GM20000 (cell line): ENCODE results near the gene SPZ1.
"Not testable (repeated sequence)": the region's sequence is repeated elsewhere in the genome, so short reads cannot be mapped to it uniquely, and the experiment has no call there.

Experiments
- DNase-seq: peaks from one replicate; pipeline ENCODE4 v3.0.0; 2012; ENCODE audit warnings: low spot score
- TF ChIP-seq, protein P1 (sequence below): IDR thresholded peaks from 2 replicates; pipeline ENCODE4 v1.5.1; 2012; ENCODE audit warnings: mild to moderate bottlenecking, control low read depth; ENCODE audit errors: extremely low read depth, missing control alignments

SPZ1 gene, protein sequence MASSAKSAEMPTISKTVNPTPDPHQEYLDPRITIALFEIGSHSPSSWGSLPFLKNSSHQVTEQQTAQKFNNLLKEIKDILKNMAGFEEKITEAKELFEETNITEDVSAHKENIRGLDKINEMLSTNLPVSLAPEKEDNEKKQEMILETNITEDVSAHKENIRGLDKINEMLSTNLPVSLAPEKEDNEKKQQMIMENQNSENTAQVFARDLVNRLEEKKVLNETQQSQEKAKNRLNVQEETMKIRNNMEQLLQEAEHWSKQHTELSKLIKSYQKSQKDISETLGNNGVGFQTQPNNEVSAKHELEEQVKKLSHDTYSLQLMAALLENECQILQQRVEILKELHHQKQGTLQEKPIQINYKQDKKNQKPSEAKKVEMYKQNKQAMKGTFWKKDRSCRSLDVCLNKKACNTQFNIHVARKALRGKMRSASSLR

DNA sequence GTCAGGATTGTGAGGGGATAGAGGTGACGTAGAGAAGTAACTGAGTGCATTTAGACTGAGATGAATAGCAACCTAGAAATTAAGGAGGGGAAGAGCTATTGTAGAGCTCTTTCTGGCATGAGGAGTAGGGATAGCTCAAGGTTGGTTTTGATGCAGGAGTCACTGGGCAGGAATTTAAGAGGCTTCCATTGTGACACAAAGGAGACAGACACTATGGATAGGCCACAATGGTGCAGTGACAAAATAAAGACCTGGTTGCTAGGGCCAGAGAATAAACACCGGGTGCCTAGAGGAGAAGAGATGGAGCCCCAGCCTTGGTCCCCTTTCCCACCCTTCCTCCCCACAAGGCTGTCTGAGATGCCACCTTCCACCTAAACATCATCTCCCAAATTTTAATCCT lies at the start of gene SPZ1:
TSS of gene SPZ1 (plus strand) at position 301 of the 400 bp plus-strand sequence. CDS start 214 bp downstream, outside the sequence.
- TF ChIP-seq, protein P1, sequence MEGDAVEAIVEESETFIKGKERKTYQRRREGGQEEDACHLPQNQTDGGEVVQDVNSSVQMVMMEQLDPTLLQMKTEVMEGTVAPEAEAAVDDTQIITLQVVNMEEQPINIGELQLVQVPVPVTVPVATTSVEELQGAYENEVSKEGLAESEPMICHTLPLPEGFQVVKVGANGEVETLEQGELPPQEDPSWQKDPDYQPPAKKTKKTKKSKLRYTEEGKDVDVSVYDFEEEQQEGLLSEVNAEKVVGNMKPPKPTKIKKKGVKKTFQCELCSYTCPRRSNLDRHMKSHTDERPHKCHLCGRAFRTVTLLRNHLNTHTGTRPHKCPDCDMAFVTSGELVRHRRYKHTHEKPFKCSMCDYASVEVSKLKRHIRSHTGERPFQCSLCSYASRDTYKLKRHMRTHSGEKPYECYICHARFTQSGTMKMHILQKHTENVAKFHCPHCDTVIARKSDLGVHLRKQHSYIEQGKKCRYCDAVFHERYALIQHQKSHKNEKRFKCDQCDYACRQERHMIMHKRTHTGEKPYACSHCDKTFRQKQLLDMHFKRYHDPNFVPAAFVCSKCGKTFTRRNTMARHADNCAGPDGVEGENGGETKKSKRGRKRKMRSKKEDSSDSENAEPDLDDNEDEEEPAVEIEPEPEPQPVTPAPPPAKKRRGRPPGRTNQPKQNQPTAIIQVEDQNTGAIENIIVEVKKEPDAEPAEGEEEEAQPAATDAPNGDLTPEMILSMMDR, result no peak
- DNase-seq, result no peak

DNA sequence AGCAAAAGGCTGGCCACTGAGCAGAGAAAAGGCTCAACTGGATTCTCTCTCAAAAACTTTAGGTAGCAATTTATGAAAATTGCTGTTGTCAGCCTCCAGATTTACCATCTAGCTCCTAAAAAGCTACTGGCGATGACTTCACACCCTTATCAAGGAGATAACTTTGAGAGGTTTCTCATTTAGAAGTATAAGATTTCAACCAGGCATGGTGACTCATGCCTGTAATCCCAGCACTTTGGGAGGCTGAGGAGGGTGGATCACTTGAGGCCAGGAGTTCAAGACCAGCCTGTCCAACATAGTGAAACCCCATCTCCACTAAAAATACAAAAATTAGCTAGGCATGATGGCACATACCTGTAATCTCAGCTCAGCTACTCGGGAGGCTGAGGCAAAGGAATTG lies 49.3 kb upstream of the SPZ1 start:
- not testable (repeated sequence) for DNase-seq

DNA sequence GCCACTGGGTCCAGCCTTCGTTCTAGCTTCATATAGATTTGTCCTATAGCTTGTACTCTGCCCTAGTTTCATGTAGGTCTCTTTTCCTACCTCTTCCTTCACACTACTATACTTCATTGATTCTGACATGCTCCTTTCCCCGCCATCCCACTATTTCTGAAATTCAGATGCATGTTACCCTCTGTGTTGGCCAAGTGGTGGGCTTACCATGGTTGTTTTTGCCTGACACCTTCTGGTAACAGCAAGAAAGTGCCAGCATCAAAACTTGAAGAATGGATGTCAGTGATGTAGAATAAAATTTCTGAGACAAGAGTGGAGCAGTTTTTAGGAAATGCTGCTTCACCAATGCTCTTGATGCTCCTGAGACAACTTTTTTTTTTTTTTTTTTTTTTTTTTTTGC lies 44.5 kb upstream of the SPZ1 start:
- TF ChIP-seq, protein P1, result peak; percentile 50
- DNase-seq, result no peak

DNA sequence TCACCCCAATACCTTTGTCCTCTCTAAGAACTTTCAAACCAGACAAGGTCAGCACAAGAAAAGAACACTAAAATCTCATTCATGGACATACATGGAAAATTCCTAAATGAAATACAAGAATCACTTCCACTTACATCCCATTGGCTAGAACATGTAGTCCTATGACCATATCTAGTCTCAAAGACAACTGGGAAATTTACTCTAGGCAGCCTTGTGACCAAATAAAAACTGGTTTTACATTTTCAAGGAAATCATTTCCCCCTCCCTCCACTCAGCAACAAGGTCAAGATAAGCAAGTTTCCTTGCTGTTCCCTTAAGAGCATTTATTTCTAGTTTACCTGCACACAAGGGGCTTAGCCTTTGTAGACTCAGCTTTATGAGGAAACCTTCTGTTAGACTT lies 43.6 kb upstream of the SPZ1 start:
- TF ChIP-seq, protein P1, result no peak
- DNase-seq, result no peak

DNA sequence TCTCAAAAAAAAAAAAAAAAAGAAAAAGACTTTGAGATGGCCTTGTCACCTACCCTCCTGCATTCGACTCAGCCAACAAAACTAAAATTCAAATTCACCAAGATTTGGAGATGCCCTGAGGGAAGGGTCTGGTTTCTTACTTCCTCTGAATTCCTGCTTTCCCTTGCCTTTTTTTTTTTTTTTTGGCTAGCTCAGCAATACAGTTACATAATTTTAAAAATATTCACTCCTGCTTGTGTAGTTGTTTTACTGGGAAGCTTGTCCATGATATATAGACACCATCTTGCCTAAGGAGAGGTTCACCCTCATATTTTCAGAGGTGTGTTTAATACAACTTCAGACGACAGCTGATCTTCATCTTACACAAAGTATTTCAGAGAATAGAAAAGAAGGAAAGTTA lies 42.6 kb upstream of the SPZ1 start:
- TF ChIP-seq, protein P1, result no peak

DNA sequence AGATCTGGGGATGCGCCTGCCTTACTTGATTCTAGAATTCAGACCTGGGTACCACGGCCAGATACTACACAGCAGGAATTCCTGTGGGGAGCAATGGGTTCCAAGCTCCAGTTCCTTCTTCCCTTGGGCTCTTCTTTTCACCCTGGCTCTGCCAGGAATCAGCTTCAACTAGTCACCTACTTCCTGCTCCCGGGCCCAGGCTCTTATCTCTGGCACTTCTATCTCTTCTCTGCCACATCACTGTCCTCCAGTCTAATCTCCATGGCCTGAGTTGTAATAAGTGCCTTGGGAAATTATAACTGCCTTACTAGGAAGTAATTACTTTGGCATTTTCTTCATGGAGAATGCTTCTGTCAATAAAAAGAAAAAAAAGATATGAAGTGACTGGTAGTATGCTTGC lies 37.7 kb upstream of the SPZ1 start:
- DNase-seq, result no peak
- TF ChIP-seq, protein P1, result no peak

More for the DNA sequence above, 42.6 kb upstream of the SPZ1 start:
- DNase-seq, result no peak

DNA sequence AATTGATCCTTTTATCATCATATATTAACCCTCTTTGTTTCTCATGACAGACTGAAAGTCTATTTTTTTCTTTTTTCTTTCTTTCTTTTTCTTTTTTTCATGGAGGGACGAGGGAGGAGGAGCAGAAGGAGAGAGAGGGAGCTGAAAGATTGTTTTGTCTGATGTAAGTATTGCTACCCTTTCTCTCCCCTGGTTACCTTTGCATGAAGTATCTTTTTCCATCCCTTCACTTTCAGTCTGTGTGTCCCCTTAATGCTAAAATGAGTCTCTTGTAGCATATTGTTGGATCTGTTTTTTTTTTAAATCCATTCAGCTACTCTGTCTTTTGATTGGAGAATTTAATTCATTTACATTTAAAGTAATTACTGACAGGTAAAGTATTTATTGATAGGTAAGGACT lies 36.4 kb upstream of the SPZ1 start:
- TF ChIP-seq, protein P1, result no peak
- DNase-seq, result no peak

DNA sequence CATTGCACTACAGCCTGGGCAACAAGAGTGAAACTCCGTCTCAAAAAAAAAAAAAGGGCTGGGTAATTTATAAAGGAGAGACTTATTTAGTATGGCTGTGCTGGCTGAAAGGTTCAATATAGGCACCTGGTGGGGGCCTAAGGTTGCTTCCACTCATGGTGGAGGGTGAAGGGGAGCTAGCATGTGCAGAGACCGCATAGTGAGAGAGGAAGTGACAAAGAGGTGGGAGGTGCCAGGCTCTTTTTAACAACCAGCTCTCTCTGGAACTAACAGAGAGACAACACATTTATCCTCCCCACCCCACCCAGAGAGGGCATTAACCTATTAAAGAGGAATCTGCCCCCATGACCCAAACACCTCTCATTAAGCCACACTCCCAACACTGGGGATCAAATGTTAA lies 35.1 kb upstream of the SPZ1 start:
- TF ChIP-seq, protein P1, result no peak
- no peak for DNase-seq
